HepG2 (cell line): Measurements from ENCODE around the gene ARHGAP45. TPM values are rescaled to one million over a fixed set of nuclear protein-coding genes. Genes with fewer than 3 reads are reported as not detected.

ENCODE experiments used
- ATAC-seq: fragments of 200-7000 bp; cut with Tn5 transposase; 3 replicates; pipeline ENCODE4 v1.9.1; 2020; ENCODE audit warnings: mild to moderate bottlenecking, moderate library complexity
- BruUV-seq: library from RNA; stranded (reverse); fragments of 400-500 nt; replicated peaks from 2 replicates; lab custom pipeline; 2021; lab: Mats Ljungman, UMichigan
- CTCF ChIA-PET: fragments of 300-600 bp; formaldehyde crosslinking; extraction: SDS; loops from one replicate; lab custom pipeline; 2021; ENCODE audit warnings: low total read pairs, inconsistent platforms, low intra/inter-chr PET ratio; lab: Yijun Ruan, JAX
- POLR2A ChIA-PET: fragments of 350-600 bp; sonication (Branson Sonifier 250); formaldehyde crosslinking; loops from one replicate; lab custom pipeline; 2020; ENCODE audit warnings: antibody characterized with exemption, inconsistent platforms; lab: Yijun Ruan, JAX
- DNase-seq: peaks from one replicate; pipeline ENCODE4 v3.0.0-alpha.2; 2015; ENCODE audit warnings: low spot score
- FAIRE-seq: peaks from 3 replicates; lab custom pipeline; 2011; peaks lifted over from hg19 to GRCh38; lab: Jason Lieb, UNC
- H2AFZ ChIP-seq: one replicate; pipeline ENCODE4 v1.6.1; 2011; ENCODE audit warnings: low read length, inconsistent platforms
- H3K27ac ChIP-seq: fragments of 300-600 bp; 3 replicates; pipeline ENCODE4 v1.8.0; 2011; ENCODE audit warnings: mixed run types, mild to moderate bottlenecking, mixed read lengths, low read length, inconsistent platforms; ENCODE audit not compliant: insufficient read depth; ENCODE audit errors: extremely low read length
- H3K27me3 ChIP-seq, 2 experiments: fragments of 200-600 bp in 1 of 2; 2 replicates in 1 of 2; 3 replicates in 1 of 2; pipeline versions ENCODE4 v1.6.0 to v1.8.0; 2011; ENCODE audit warnings: low read length in 2 of 2, mild to moderate bottlenecking in 2 of 2, moderate library complexity in 2 of 2, inconsistent platforms in 1 of 2; ENCODE audit not compliant: insufficient read depth in 2 of 2, control insufficient read depth in 1 of 2
- H3K36me3 ChIP-seq, 2 experiments: fragments of 200-600 bp in 1 of 2; replicated peaks in 1 of 2; 2 replicates in 1 of 2; 3 replicates in 1 of 2; pipeline versions ENCODE4 v1.5.1 to v1.8.0; 2011; ENCODE audit warnings: low read length in 2 of 2, inconsistent platforms in 1 of 2; ENCODE audit not compliant: insufficient read depth in 2 of 2, control insufficient read depth in 1 of 2
- H3K4me1 ChIP-seq: 2 replicates; pipeline ENCODE4 v1.5.1; 2012; ENCODE audit warnings: low read length, inconsistent platforms; ENCODE audit not compliant: insufficient read depth
- H3K4me2 ChIP-seq: 2 replicates; pipeline ENCODE4 v1.6.0; 2011; ENCODE audit warnings: low read depth, low read length, inconsistent platforms
- H3K4me3 ChIP-seq, 3 experiments: fragments of 200-600 bp in 1 of 3; sonication (generic), shearing (Covaris generic) in 1 of 3; replicated peaks in 1 of 3; 2 replicates each; pipeline ENCODE4 v1.5.1; 2011 to 2016; ENCODE audit warnings: low read length in 3 of 3, inconsistent platforms in 2 of 3, low read depth in 2 of 3, mild to moderate bottlenecking in 2 of 3, control low read depth in 1 of 3, mixed read lengths in 1 of 3; ENCODE audit not compliant: insufficient read depth in 1 of 3
- H3K79me2 ChIP-seq: one replicate; pipeline ENCODE4 v1.6.1; 2011; ENCODE audit warnings: low read length, inconsistent platforms; ENCODE audit not compliant: insufficient read depth
- H3K9ac ChIP-seq: 2 replicates; pipeline ENCODE4 v1.6.0; 2011; ENCODE audit warnings: mild to moderate bottlenecking, low read depth, low read length, inconsistent platforms; ENCODE audit not compliant: insufficient read depth
- H3K9me3 ChIP-seq: 2 replicates; pipeline ENCODE4 v1.5.1; 2012; ENCODE audit warnings: mild to moderate bottlenecking, low read length
- H4K20me1 ChIP-seq: 2 replicates; pipeline ENCODE4 v1.6.0; 2011; ENCODE audit warnings: inconsistent platforms, mild to moderate bottlenecking, low read length, moderate library complexity; ENCODE audit not compliant: insufficient read depth
- AGO2 ChIP-seq: fragments of 200-400 bp; formaldehyde crosslinking; optimal IDR thresholded peaks from 2 replicates; pipeline ENCODE3; 2017; ENCODE audit warnings: mild to moderate bottlenecking, low read depth, low read length, moderate library complexity
- AKAP8 ChIP-seq: sonication (generic); formaldehyde crosslinking; IDR thresholded peaks from 2 replicates; pipeline ENCODE4 v1.5.1; 2020; ENCODE audit warnings: mild to moderate bottlenecking, missing genetic modification reagents
- BATF2 ChIP-seq: sonication (generic); formaldehyde crosslinking; IDR thresholded peaks from 2 replicates; pipeline ENCODE4 v1.8.0; 2022; ENCODE audit warnings: mild to moderate bottlenecking, missing genetic modification reagents, moderate library complexity
- SKIL ChIP-seq: sonication (generic); formaldehyde crosslinking; IDR thresholded peaks from 2 replicates; pipeline ENCODE4 v1.8.0; 2022; ENCODE audit warnings: missing genetic modification reagents, mild to moderate bottlenecking, moderate library complexity, borderline replicate concordance
- SRY ChIP-seq: sonication (generic); formaldehyde crosslinking; IDR thresholded peaks from 2 replicates; pipeline ENCODE4 v1.8.0; 2022; ENCODE audit warnings: mild to moderate bottlenecking, missing genetic modification reagents
- ZBTB42 ChIP-seq: sonication (generic); formaldehyde crosslinking; IDR thresholded peaks from 2 replicates; pipeline ENCODE4 v1.5.0; 2020; ENCODE audit warnings: mild to moderate bottlenecking, missing genetic modification reagents
- ZHX1 ChIP-seq: sonication (generic); formaldehyde crosslinking; IDR thresholded peaks from 2 replicates; pipeline ENCODE4 v1.8.1; 2022; ENCODE audit warnings: low read depth, mild to moderate bottlenecking, missing genetic modification reagents
- ZNF605 ChIP-seq: sonication (generic); formaldehyde crosslinking; IDR thresholded peaks from 2 replicates; pipeline ENCODE4 v1.8.0; 2022; ENCODE audit warnings: mild to moderate bottlenecking, missing genetic modification reagents
- ZNF687 ChIP-seq: sonication (generic); formaldehyde crosslinking; IDR thresholded peaks from 2 replicates; pipeline ENCODE4 v1.5.1; 2020; ENCODE audit warnings: mild to moderate bottlenecking, missing genetic modification reagents, moderate library complexity
- ZNF768 ChIP-seq: sonication (generic); formaldehyde crosslinking; IDR thresholded peaks from 2 replicates; pipeline ENCODE4 v1.4.0; 2020; ENCODE audit warnings: missing genetic modification reagents
- WGBS: methylation state at CpG from one replicate; pipeline ENCODE4 v1.1.6; 2017; ENCODE audit warnings: low lambda C conversion rate; 5-methylcytosine and 5-hydroxymethylcytosine counted together
- in situ Hi-C: cut with HindIII; loops from 2 replicates; pipeline ENCODE4 v1.10.0; 2017; ENCODE audit warnings: low pct_unique_long_range_greater_than_20kb; ENCODE audit not compliant: extremely low pct_ligation_motif_present
- intact Hi-C: fragments of 100-400 bp; cut with micrococcal nuclease; formaldehyde crosslinking; loops from one replicate; pipeline ENCODE4 v1.10.0; 2022; ENCODE audit not compliant: unreplicated experiment
- polyA plus RNA-seq, 8 experiments: library from polyadenylated mRNA; depleted of rRNA in 3 of 8; stranded (reverse) in 7 of 8; unstranded in 1 of 8; fragments of >200 nt; fragmentation: Illumina TruSeq in 4 of 8; extraction: Trizol in 4 of 8; gene quantifications; 2 replicates each; pipeline versions ENCODE4 v1.2.1 to v1.2.3, GENCODE V29; 2011 to 2016; ENCODE audit warnings: low read depth in 4 of 8, missing spikeins in 1 of 8, mixed read lengths in 1 of 8; ENCODE audit not compliant: insufficient read depth in 1 of 8
- total RNA-seq, 5 experiments: library from RNA; depleted of rRNA; stranded (reverse); fragments of >200 nt; fragmentation: Illumina TruSeq; extraction: Trizol; gene quantifications; 2 replicates each; pipeline ENCODE4 v1.2.3, GENCODE V29; 2016; ENCODE audit warnings: low read depth in 1 of 5
- TF ChIP-seq, protein P1 (sequence below): sonication (generic); formaldehyde crosslinking; IDR thresholded peaks from 2 replicates; pipeline ENCODE4 v1.5.1; 2020; ENCODE audit warnings: mild to moderate bottlenecking, missing genetic modification reagents, borderline replicate concordance

Gene ARHGAP45
- total and polyA plus RNA-seq, 2 of the 13 experiments (the other 11 are each of a cell fraction or from before 2014, with no cell fraction given), result 0.84 to 32.0 TPM

DNA sequence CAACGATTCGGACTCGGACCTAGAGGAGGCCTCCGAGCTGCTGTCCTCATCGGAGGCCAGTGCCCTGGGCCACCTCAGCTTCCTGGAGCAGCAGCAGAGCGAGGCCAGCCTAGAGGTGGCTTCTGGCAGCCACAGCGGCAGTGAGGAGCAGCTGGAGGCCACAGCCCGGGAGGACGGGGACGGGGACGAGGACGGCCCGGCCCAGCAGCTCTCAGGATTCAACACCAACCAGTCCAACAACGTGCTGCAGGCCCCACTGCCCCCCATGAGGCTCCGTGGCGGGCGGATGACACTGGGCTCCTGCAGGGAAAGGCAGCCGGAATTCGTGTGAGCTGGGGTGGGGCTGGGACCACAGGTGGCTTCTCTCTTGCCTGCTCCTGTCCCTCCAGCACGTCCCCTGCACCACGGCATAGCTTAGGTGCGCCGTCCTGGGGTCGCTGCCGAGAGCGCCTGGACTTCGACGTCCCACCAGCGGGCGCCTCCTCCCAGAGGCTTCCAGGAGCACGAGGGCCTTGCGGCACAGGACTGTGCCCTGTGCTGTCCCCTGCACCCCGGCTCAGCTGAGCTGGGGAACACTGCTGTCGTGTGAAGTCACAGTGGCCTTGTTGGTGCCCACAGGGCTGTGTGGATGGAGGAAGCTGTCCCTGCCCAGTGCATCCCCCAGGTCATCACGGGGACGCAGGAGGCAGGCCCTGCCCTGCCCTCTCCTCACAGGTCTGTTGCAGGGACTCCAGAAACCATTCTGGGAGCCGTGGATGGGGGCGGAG lies 18.9 kb downstream of the ARHGAP45 start:
- in situ Hi-C loops, result no loop called here
- no peak for ATAC-seq
- Histone ChIP-seq H3K27ac (no peak overlapping the region), H4K20me1 (no peaks in the 10 kb centered on the region), H3K27me3 (no peaks in the 10 kb centered on the region), H3K9me3 (no peaks in the 10 kb centered on the region), H2AFZ (no peak overlapping the region), H3K79me2 (no peaks in the 10 kb centered on the region), H3K4me1 (peaks cover 5% of the 10 kb centered on the region), H3K9ac (no peak overlapping the region), H3K4me3 (no peak overlapping the region), H3K36me3 (peaks cover 9 to 21% of the 10 kb centered on the region in 2 experiments), H3K4me2 (no peak overlapping the region)
- WGBS, result 95% methylated on average over 24 of the region's 38 CpGs
- no peak for DNase-seq
- no TSS peak for BruUV-seq
- CTCF ChIA-PET, result no interaction called here
- intact Hi-C loops, result no loop called here
- no peak for FAIRE-seq
- POLR2A ChIA-PET, result interaction anchor here (1.0 to 2.1 kb wide), 6 partner anchors 8 to 27 kb away, joined by 3 to 8 read pairs (median 6); no protein-coding TSS in a partner anchor
- TF ChIP-seq ZNF687 (peak; percentile 35; the same call in 1 of the 2 replicates), SRY (CRISPR knock-in tag) (0 out of 2 replicates have a peak, but pooled peaks have one; percentile 32), ZNF605 (0 out of 2 replicates have a peak, but pooled peaks have one; percentile 31), ZBTB42 (CRISPR knock-in tag) (no peak), SKIL (CRISPR knock-in tag) (0 out of 2 replicates have a peak, but pooled peaks have one; percentile 3), AGO2 (peak; percentile 99), ZHX1 (CRISPR knock-in tag) (no peak), AKAP8 (peak; percentile 90; the same call in 1 of the 2 replicates), ZNF768 (CRISPR knock-in tag) (0 out of 2 replicates have a peak, but pooled peaks have one; percentile 9), BATF2 (CRISPR knock-in tag) (no peak)
- TF ChIP-seq, protein P1, sequence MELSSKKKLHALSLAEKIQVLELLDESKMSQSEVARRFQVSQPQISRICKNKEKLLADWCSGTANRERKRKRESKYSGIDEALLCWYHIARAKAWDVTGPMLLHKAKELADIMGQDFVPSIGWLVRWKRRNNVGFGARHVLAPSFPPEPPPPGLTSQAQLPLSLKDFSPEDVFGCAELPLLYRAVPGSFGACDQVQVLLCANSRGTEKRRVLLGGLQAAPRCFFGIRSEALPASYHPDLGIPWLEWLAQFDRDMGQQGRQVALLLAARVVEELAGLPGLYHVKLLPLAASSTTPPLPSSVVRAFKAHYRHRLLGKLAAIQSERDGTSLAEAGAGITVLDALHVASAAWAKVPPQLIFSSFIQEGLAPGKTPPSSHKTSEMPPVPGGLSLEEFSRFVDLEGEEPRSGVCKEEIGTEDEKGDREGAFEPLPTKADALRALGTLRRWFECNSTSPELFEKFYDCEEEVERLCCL (CRISPR knock-in tag), result no peak
